Mammary microvascular endothelial cell (primary cell): ENCODE results near the gene CALR3. TPM values are rescaled to one million over a fixed set of nuclear protein-coding genes. Genes with fewer than 3 reads are reported as not detected.

Experiments used
- total RNA-seq: library from RNA; depleted of rRNA; stranded (reverse); fragments of >200 nt; gene quantifications from 2 replicates; pipeline ENCODE4 v1.2.3, GENCODE V29; 2015

CALR3 gene
- total RNA-seq, result not detected in 2 replicates

GRCh38 chr19:16495982-16496612 is at the start of gene CALR3, which contains the start of gene C19orf44:
TSS of gene CALR3 (minus strand) at chr19:16496167. CDS start at chr19:16496129, 38 bp downstream.
TSS of gene C19orf44 (plus strand) at chr19:16496394. CDS start at chr19:16500793, 4,399 bp downstream.

GRCh38 chr19:16542045-16542909 is 46.3 kb upstream of the CALR3 start, which contains the start of gene CHERP:
TSS of gene CHERP (minus strand) at chr19:16542437. CDS start at chr19:16542378, 59 bp downstream.

Other genes with a start within 250 kb of the CALR3 start
- gene KLF2, start 171.3 kb downstream of the CALR3 start, total RNA-seq, result 10.0 and 13.3 TPM in 2 replicates
- gene EPS15L1, start 24.2 kb downstream of the CALR3 start, total RNA-seq, result 8.7 and 10.6 TPM in 2 replicates
- 2.2 and 2.7 TPM in 2 replicates for gene C19orf44, start 227 bp upstream of the CALR3 start, total RNA-seq
- 5.3 and 5.7 TPM in 2 replicates for gene CHERP, start 46.3 kb upstream of the CALR3 start, total RNA-seq
- gene SLC35E1, start 76.2 kb upstream of the CALR3 start, total RNA-seq, result 19.1 and 25.3 TPM in 2 replicates
- 5.1 and 7.6 TPM in 2 replicates for gene MED26, start 132.0 kb upstream of the CALR3 start, total RNA-seq
- 75.2 and 79.1 TPM in 2 replicates for gene SMIM7, start 164.0 kb upstream of the CALR3 start, total RNA-seq
- 0.20 and 0.69 TPM in 2 replicates for gene TMEM38A, start 165.0 kb upstream of the CALR3 start, total RNA-seq
- gene NWD1, start 223.7 kb upstream of the CALR3 start, total RNA-seq, result not detected in 2 replicates